Measurements from ENCODE around the gene NTNG2.

The NTNG2 gene

GRCh38 chr9:132172185-132172584 lies 10.3 kb downstream of the NTNG2 start:
- FAIRE-seq (no peak), DNase-seq (ENCODE audit: insufficient read length, low spot score) (no peak)
- no peak for TF ChIP-seq CTCF (IDR thresholded peaks at IDR 0.05; ENCODE audit: insufficient read depth, missing control alignments)

DNA sequence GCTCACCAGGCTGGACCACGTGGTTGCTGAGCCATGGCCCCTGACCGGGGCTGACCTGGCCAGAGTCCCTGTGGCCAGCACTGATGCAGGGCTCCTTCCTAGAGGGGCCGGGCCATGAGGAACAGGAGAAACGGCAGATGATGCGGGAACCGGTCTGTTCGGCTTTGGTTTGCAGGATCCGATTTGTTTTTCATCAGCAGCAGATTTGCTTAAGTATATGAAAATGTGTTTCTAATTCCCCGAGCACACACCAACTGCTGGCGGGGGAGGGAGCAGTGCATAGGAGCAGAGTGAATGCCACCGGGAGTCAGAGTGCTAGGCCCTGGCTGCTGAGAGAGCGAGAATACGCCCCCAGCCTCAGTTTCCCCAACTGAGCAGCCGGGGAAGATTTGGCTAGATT lies 13.6 kb downstream of the NTNG2 start:
- FAIRE-seq (no peak), DNase-seq (ENCODE audit: insufficient read length, low spot score) (peak; percentile 73)
- no peak for TF ChIP-seq CTCF (IDR thresholded peaks at IDR 0.05; ENCODE audit: insufficient read depth, missing control alignments)

GRCh38 chr9:132176338-132176737 lies 14.5 kb downstream of the NTNG2 start:
- FAIRE-seq (no peak), DNase-seq (ENCODE audit: insufficient read length, low spot score) (no peak)
- no peak for TF ChIP-seq CTCF (IDR thresholded peaks at IDR 0.05; ENCODE audit: insufficient read depth, missing control alignments)

- FAIRE-seq (no peak), DNase-seq (ENCODE audit: insufficient read length, low spot score) (no peak)
- no peak for TF ChIP-seq CTCF (IDR thresholded peaks at IDR 0.05; ENCODE audit: insufficient read depth, missing control alignments)
Measured at GRCh38 chr9:132181796-132182313, 20.0 kb downstream of the NTNG2 start.

DNA sequence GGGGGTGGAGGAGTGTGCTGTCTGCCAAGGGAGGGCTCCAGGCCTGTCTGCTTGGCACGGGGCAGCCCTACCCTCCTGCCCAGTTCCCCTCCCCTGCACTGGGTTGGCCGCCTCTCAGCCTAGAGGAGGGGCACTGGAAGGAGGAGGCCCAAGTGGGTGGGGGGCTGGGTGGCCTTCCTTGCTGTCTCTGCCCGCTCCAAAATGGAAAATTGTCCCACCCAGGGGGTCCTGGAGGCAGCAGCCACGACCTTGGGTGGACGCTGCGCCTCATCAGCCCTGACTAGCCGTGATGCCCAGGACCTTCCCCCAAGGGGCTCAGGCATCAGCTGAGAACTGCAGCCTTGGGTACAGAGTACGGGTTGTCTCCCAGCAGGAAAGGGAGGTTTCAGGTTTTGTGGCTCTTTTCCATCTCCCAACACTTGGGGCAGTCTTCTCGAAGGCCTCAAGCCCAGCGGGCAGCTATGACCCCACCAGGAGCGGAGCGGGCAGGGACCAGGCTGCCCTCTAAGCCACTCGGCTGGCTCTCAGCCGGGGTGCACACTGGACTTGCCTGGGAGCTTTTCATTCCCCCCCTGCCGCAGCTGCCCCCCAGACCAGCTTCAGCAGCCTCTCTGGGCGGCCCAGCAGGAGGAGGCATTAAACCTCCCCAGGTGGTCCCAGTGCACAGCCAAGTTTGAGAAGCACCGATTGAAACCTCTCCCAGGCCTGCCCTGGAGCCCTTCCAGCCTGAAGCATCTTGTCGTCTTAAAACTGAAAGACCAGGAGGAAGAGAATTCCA lies 20.6 kb downstream of the NTNG2 start:
- FAIRE-seq (no peak), DNase-seq (ENCODE audit: insufficient read length, low spot score) (no peak)
- TF ChIP-seq CTCF (IDR thresholded peaks at IDR 0.05; ENCODE audit: insufficient read depth, missing control alignments): no peak

GRCh38 chr9:132183134-132183533 lies 21.3 kb downstream of the NTNG2 start:
- DNase-seq (ENCODE audit: insufficient read length, low spot score) (no peak), FAIRE-seq (no peak)
- TF ChIP-seq CTCF (IDR thresholded peaks at IDR 0.05; ENCODE audit: insufficient read depth, missing control alignments): no peak

DNA sequence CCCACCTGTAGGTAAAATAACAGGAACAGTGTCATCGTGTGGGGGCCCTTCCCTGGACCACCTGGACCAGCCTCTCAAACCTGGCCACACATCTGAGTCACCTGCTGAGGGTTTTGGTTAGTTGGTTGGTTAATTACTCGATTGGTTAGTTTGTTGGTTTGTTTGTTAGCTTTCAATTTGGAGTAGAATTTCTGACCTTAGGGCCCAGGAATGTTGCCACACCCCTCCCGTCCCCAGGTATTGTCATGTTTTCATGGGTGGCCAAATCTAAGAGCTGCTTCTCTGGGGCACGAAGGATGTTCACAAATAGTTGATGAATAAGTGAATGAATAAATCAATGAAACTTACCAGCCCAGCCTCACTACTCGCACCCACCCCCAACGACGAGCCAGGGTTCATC lies 21.9 kb downstream of the NTNG2 start:
- TF ChIP-seq CTCF (IDR thresholded peaks at IDR 0.05; ENCODE audit: insufficient read depth, missing control alignments): no peak
- FAIRE-seq (no peak), DNase-seq (ENCODE audit: insufficient read length, low spot score) (no peak)
